Transverse colon (tissue), 4 donors: ENCODE data around the gene TBL1XR1. TPM values are rescaled to one million over a fixed set of nuclear protein-coding genes. Genes with fewer than 3 reads are reported as not detected.
A peak's percentile ranks its signal among the peaks of the same experiment; 100 is the strongest.

ENCODE experiments used
- DNase-seq: peaks from one replicate; pipeline ENCODE4 v3.0.0-alpha.2; 2019
- H3K27ac ChIP-seq, 4 donors: fragments of 200-600 bp; sonication (generic); 2 replicates each; pipeline ENCODE4 v1.5.1; 2016 to 2018; ENCODE audit warnings: inconsistent platforms in 4 of 4
- H3K27me3 ChIP-seq: fragments of 200-600 bp; sonication (generic); 2 replicates; pipeline ENCODE4 v1.5.1; 2017; ENCODE audit warnings: inconsistent platforms
- H3K36me3 ChIP-seq, 4 donors: fragments of 200-600 bp; sonication (generic); 2 replicates each; pipeline ENCODE4 v1.5.1; 2017 to 2019; ENCODE audit warnings: inconsistent platforms in 4 of 4
- H3K4me1 ChIP-seq, 4 donors: fragments of 200-600 bp; sonication (generic); 2 replicates each; pipeline ENCODE4 v1.5.1; 2017 to 2020; ENCODE audit warnings: inconsistent platforms in 4 of 4
- H3K4me3 ChIP-seq, 4 donors: fragments of 200-600 bp; sonication (generic); 1 replicate in 1 of 4; 2 replicates in 3 of 4; pipeline versions ENCODE4 v1.5.1 to v1.6.1; 2017 to 2019; ENCODE audit warnings: inconsistent platforms in 4 of 4
- H3K9me3 ChIP-seq, 2 donors: fragments of 200-600 bp; sonication (generic); 2 replicates each; pipeline ENCODE4 v1.5.1; 2017 to 2019; ENCODE audit warnings: inconsistent platforms in 2 of 2
- EP300 ChIP-seq: sonication (generic); formaldehyde crosslinking; IDR thresholded peaks from one replicate; pipeline ENCODE4 v1.6.1; 2017; ENCODE audit warnings: antibody characterized with exemption, low read depth
- POLR2A ChIP-seq: fragments of 450-650 bp; IDR thresholded peaks from one replicate; pipeline ENCODE4 v1.6.1; 2016; ENCODE audit warnings: antibody characterized with exemption, mild to moderate bottlenecking, moderate library complexity
- POLR2AphosphoS5 ChIP-seq, 3 donors: sonication (generic); formaldehyde crosslinking; IDR thresholded peaks; one replicate each; pipeline ENCODE4 v1.6.1; 2016; ENCODE audit warnings: antibody characterized with exemption in 3 of 3
- WGBS, 2 donors: methylation state at CpG; one replicate each; pipeline ENCODE4 v1.1.5; 2018; ENCODE audit warnings: low coverage in 1 of 2; 5-methylcytosine and 5-hydroxymethylcytosine counted together
- in situ Hi-C, 4 donors: fragments of 200-750 bp; cut with MboI; loops; one replicate each; pipeline versions ENCODE4 v1.15.0 to v1.15.1; 2017; ENCODE audit warnings: low sequenced_read_pairs in 3 of 4, low pct_ligation_motif_present in 1 of 4, low pct_unique_long_range_greater_than_20kb in 1 of 4
- intact Hi-C: fragments of 100-400 bp; cut with DNase I; formaldehyde crosslinking; loops from one replicate; pipeline ENCODE4 v1.15.1; 2023; ENCODE audit warnings: low total_unique reads
- total RNA-seq, 4 donors: library from RNA; depleted of rRNA; stranded (reverse); fragments of >200 nt; gene quantifications; one replicate each; pipeline ENCODE4 v1.1.0, GENCODE V29; 2016
- TF ChIP-seq, protein P1 (sequence below), 5 experiments: fragments of 200-600 bp in 3 of 5; fragments of 450-650 bp in 2 of 5; sonication (generic) in 3 of 5; IDR thresholded peaks; 1 replicate in 2 of 5; 2 replicates in 3 of 5; pipeline ENCODE4 v1.5.1; 2016 to 2017; ENCODE audit warnings: antibody characterized with exemption in 5 of 5, inconsistent platforms in 3 of 5, mild to moderate bottlenecking in 2 of 5, moderate library complexity in 1 of 5

TBL1XR1 gene
- total RNA-seq, 4 donors from 2014 or later: 39.4 to 131 (median 68.1) TPM

DNA sequence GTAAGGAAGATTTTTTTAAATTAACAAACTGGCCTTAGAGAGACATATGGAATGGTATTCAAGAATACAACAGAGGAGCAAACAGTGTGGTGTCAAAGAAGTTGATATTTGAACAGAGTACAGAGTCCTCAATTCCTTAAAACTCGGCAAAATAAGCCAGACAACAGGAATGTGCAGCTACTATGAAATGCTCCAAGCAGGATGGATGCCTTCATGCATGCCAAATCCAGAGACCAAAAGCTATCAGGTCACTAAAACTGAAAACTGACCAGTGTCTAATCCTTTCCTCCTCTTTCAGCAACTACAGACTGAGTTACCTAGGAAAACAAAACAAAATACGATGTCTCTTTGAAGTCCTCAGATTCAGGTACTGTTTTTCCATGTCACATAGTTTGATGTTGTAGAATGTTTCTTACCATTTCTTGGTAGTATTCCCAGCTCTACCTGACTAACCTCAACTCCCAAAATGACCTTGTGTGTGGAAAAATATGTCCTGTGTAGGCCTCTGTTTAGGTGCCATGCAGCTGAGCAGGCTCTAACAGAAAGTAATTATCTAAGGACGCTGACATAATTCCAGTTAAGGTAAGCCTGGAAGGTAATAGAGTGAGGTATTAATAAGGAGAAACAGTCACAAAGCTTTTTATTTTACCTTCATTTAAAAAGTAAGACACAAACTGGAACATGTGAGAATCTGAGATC is 46.9 kb downstream of the TBL1XR1 start:
- H3K9me3 ChIP-seq: no peaks in the 10 kb centered on the region
- H3K4me1 ChIP-seq: peaks cover 18 to 84% (median 39%) of the 10 kb centered on the region in 4 donors
- DNase-seq: no peak
- 18 to 42% methylated on average over 3 of the region's 3 CpGs for WGBS, 2 donors
- no peaks in the 10 kb centered on the region for H3K27me3 ChIP-seq
- intact Hi-C loops (no loop called here), in situ Hi-C loops (no loop called here)
- TF ChIP-seq, protein P1, sequence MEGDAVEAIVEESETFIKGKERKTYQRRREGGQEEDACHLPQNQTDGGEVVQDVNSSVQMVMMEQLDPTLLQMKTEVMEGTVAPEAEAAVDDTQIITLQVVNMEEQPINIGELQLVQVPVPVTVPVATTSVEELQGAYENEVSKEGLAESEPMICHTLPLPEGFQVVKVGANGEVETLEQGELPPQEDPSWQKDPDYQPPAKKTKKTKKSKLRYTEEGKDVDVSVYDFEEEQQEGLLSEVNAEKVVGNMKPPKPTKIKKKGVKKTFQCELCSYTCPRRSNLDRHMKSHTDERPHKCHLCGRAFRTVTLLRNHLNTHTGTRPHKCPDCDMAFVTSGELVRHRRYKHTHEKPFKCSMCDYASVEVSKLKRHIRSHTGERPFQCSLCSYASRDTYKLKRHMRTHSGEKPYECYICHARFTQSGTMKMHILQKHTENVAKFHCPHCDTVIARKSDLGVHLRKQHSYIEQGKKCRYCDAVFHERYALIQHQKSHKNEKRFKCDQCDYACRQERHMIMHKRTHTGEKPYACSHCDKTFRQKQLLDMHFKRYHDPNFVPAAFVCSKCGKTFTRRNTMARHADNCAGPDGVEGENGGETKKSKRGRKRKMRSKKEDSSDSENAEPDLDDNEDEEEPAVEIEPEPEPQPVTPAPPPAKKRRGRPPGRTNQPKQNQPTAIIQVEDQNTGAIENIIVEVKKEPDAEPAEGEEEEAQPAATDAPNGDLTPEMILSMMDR (IDR thresholded peaks at IDR 0.05): no peak
- TF ChIP-seq POLR2A (no peak), EP300 (no peak), POLR2AphosphoS5 (IDR thresholded peaks at IDR 0.05) (no peak)
- no peak overlapping the region for H3K4me3 ChIP-seq
- H3K36me3 ChIP-seq: no peaks in the 10 kb centered on the region
- H3K27ac ChIP-seq: peak overlapping the region; percentile 19 to 54 (median 40)

DNA sequence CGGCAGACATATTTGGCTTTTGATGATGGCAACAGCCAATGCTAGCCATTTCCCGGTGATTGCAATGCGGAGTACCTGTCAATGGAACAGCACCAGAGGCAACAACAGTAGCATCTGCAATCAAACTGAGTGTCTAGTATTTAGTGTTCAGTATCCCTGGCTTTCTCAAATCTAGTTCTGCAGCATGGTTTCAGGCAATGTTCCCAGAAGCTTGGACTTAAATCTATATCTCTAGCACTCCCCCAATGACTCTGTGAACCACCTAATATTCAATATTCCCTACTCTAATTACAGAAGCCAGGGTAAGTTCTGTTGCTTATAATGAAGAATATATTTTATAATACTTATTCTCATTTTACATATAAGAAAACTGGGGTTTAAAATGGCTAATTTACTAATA is 48.2 kb downstream of the TBL1XR1 start:
- intact Hi-C loops: no loop called here

DNA sequence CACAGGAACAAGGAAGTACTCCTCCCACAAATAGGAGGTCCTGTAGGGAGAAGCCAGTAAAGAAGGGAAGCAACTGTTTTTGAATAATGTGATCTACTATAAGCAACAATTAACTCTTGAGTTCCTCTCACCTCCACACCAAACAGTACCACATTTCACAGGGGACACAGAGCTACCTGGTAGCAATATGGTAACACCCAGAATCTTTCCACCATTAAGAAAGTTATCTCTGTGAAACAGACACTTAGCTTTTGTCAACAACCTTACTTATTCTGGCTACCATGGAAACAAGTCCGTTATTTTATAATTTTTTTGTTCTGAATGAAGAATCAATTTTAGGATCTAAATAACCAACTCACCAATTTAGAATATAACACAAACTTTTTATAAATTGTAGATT is 49.5 kb downstream of the TBL1XR1 start:
- intact Hi-C loops: no loop called here
- 95 to 100% methylated on average over 1 of the region's 1 CpG for WGBS, 2 donors
- H3K9me3 ChIP-seq: no peaks in the 10 kb centered on the region
- H3K36me3 ChIP-seq: no peaks in the 10 kb centered on the region
- in situ Hi-C loops: no loop called here
- H3K27me3 ChIP-seq: no peaks in the 10 kb centered on the region
- no peak overlapping the region for H3K4me3 ChIP-seq
- H3K27ac ChIP-seq: no peak overlapping the region
- no peak for DNase-seq
- peaks cover 24 to 91% (median 43%) of the 10 kb centered on the region in 4 donors for H3K4me1 ChIP-seq
- TF ChIP-seq EP300 (no peak), POLR2AphosphoS5 (IDR thresholded peaks at IDR 0.05) (no peak), POLR2A (no peak)
- TF ChIP-seq, protein P1 (IDR thresholded peaks at IDR 0.05): no peak

More for the DNA sequence above, 48.2 kb downstream of the TBL1XR1 start:
- DNase-seq: no peak
- no peak for TF ChIP-seq POLR2A
- no peak for TF ChIP-seq POLR2AphosphoS5 (IDR thresholded peaks at IDR 0.05)
- TF ChIP-seq, protein P1 (IDR thresholded peaks at IDR 0.05): no peak
- TF ChIP-seq EP300: no peak
- Histone ChIP-seq H3K9me3 (no peaks in the 10 kb centered on the region), H3K27ac (no peak overlapping the region), H3K27me3 (no peaks in the 10 kb centered on the region), H3K36me3 (no peaks in the 10 kb centered on the region), H3K4me3 (no peak overlapping the region), H3K4me1 (peaks cover 24 to 87% (median 43%) of the 10 kb centered on the region in 4 donors)
- 86% methylated on average over 3 of the region's 3 CpGs; no CpG with 5 or more reads in 1 of the 2 donors for whole genome bisulfite sequencing, 2 donors
- in situ Hi-C loops: no loop called here

DNA sequence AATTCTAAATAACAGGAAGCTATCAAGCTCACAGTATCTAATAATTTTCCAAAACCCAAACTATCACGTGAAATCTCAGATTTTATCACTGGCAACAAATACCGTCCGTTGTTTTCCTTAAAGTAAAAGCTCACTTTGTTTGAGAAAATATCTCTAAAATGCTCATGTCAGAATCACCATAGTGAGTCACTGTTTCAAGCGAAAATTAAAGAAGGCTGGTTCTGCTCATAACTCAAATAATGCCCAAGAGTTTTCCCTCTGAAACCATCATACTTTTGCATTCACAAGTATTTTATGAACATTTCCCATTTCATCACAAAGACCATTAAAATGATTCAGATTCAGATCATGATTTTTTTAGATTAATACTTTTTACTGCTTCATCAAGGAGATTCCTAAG is 50.6 kb downstream of the TBL1XR1 start:
- no peak overlapping the region for H3K27ac ChIP-seq
- DNase-seq: no peak
- H3K27me3 ChIP-seq: no peaks in the 10 kb centered on the region
- no peak overlapping the region for H3K4me3 ChIP-seq
- WGBS, 2 donors: 60 to 67% methylated on average over 4 of the region's 4 CpGs
- H3K4me1 ChIP-seq: peaks cover 29 to 95% (median 50%) of the 10 kb centered on the region in 4 donors
- H3K9me3 ChIP-seq: no peaks in the 10 kb centered on the region
- TF ChIP-seq, protein P1 (IDR thresholded peaks at IDR 0.05): no peak
- TF ChIP-seq EP300: no peak
- TF ChIP-seq POLR2A: no peak
- TF ChIP-seq POLR2AphosphoS5 (IDR thresholded peaks at IDR 0.05): no peak
- no peaks in the 10 kb centered on the region for H3K36me3 ChIP-seq
- in situ Hi-C loops: no loop called here
- intact Hi-C loops: no loop called here
